Liver (tissue), 9 donors: ENCODE results near the gene HRH3. TPM values are rescaled to one million over a fixed set of nuclear protein-coding genes. Genes with fewer than 3 reads are reported as not detected.

ENCODE experiments used
- DNase-seq: peaks from one replicate; pipeline ENCODE4 v3.0.0-alpha.2; 2017; ENCODE audit warnings: low spot score
- H3K27ac ChIP-seq, 2 donors: one replicate each; pipeline ENCODE4 v1.7.0; 2013; ENCODE audit warnings: inconsistent platforms in 2 of 2, low read length in 2 of 2, control low read depth in 1 of 2, low read depth in 1 of 2, mild to moderate bottlenecking in 1 of 2
- H3K27me3 ChIP-seq, 4 donors: one replicate each; pipeline versions ENCODE4 v1.6.1 to v1.7.0; 2013; ENCODE audit warnings: low read length in 3 of 4, inconsistent platforms in 1 of 4, mild to moderate bottlenecking in 1 of 4, moderate library complexity in 1 of 4; ENCODE audit not compliant: control insufficient read depth in 4 of 4, insufficient read depth in 4 of 4
- H3K36me3 ChIP-seq, 4 donors: one replicate each; pipeline versions ENCODE4 v1.6.1 to v1.7.0; 2013; ENCODE audit warnings: low read length in 3 of 4, mild to moderate bottlenecking in 3 of 4, low read depth in 1 of 4, moderate library complexity in 1 of 4; ENCODE audit not compliant: control insufficient read depth in 4 of 4, insufficient read depth in 3 of 4
- H3K4me1 ChIP-seq, 4 donors: one replicate each; pipeline versions ENCODE4 v1.6.1 to v1.7.0; 2013; ENCODE audit warnings: low read length in 3 of 4, mild to moderate bottlenecking in 3 of 4, moderate library complexity in 1 of 4; ENCODE audit not compliant: control insufficient read depth in 4 of 4, insufficient read depth in 4 of 4
- H3K4me3 ChIP-seq, 3 donors: one replicate each; pipeline versions ENCODE4 v1.6.1 to v1.7.0; 2013; ENCODE audit warnings: low read length in 3 of 3, control low read depth in 1 of 3, low read depth in 1 of 3, mild to moderate bottlenecking in 1 of 3
- H3K9ac ChIP-seq, 2 donors: one replicate each; pipeline ENCODE4 v1.7.0; 2013; ENCODE audit warnings: low read length in 2 of 2, mild to moderate bottlenecking in 2 of 2, moderate library complexity in 2 of 2, control low read depth in 1 of 2, low read depth in 1 of 2
- H3K9me3 ChIP-seq, 4 donors: one replicate each; pipeline versions ENCODE4 v1.6.1 to v1.7.0; 2013; ENCODE audit warnings: low read length in 3 of 4; ENCODE audit not compliant: control insufficient read depth in 4 of 4
- EGR1 ChIP-seq, 2 donors: IDR thresholded peaks; 2 replicates each; pipeline ENCODE4 v1.6.1; 2016 to 2018; ENCODE audit warnings: antibody characterized with exemption in 2 of 2, low read depth in 2 of 2
- FOXA1 ChIP-seq: IDR thresholded peaks from 2 replicates; pipeline ENCODE4 v1.6.1; 2016; ENCODE audit warnings: antibody characterized with exemption
- FOXA2 ChIP-seq: IDR thresholded peaks from 2 replicates; pipeline ENCODE4 v1.6.1; 2016; ENCODE audit warnings: antibody characterized with exemption
- GABPA ChIP-seq, 2 donors: IDR thresholded peaks in 1 of 2; conservative IDR thresholded peaks in 1 of 2; 2 replicates each; pipeline ENCODE4 v1.6.1; 2016; ENCODE audit warnings: antibody characterized with exemption in 2 of 2, mild to moderate bottlenecking in 1 of 2, moderate library complexity in 1 of 2
- HNF4A ChIP-seq, 2 donors: conservative IDR thresholded peaks; 2 replicates each; pipeline ENCODE4 v1.6.1; 2016; ENCODE audit warnings: antibody characterized with exemption in 2 of 2, mild to moderate bottlenecking in 2 of 2
- HNF4G ChIP-seq: IDR thresholded peaks from 2 replicates; pipeline ENCODE4 v1.6.1; 2016; ENCODE audit warnings: antibody characterized with exemption
- JUND ChIP-seq, 2 donors: IDR thresholded peaks; 2 replicates each; pipeline ENCODE4 v1.6.1; 2016; ENCODE audit warnings: antibody characterized with exemption in 2 of 2
- NR2F2 ChIP-seq: IDR thresholded peaks from 2 replicates; pipeline ENCODE4 v1.6.1; 2016; ENCODE audit warnings: antibody characterized with exemption
- RAD21 ChIP-seq, 2 donors: IDR thresholded peaks; 2 replicates each; pipeline ENCODE4 v1.6.1; 2016; ENCODE audit warnings: antibody characterized with exemption in 2 of 2, mild to moderate bottlenecking in 2 of 2
- RXRA ChIP-seq, 2 donors: IDR thresholded peaks; 2 replicates each; pipeline ENCODE4 v1.6.1; 2017 to 2018; ENCODE audit warnings: antibody characterized with exemption in 2 of 2, mild to moderate bottlenecking in 1 of 2
- SP1 ChIP-seq: IDR thresholded peaks from 2 replicates; pipeline ENCODE4 v1.6.1; 2018; ENCODE audit warnings: antibody characterized with exemption, mild to moderate bottlenecking
- TAF1 ChIP-seq: conservative IDR thresholded peaks from 2 replicates; pipeline ENCODE4 v1.6.1; 2016; ENCODE audit warnings: antibody characterized with exemption, mild to moderate bottlenecking
- YY1 ChIP-seq: IDR thresholded peaks from 2 replicates; pipeline ENCODE4 v1.6.1; 2016; ENCODE audit warnings: antibody characterized with exemption, mild to moderate bottlenecking
- WGBS: extraction: QIAGEN DNeasy Blood & Tissue Kit; methylation state at CpG from one replicate; pipeline ENCODE4 v1.1.7; 2013; 5-methylcytosine and 5-hydroxymethylcytosine counted together
- polyA plus RNA-seq, 2 donors: library from polyadenylated mRNA; stranded (reverse) in 1 of 2; unstranded in 1 of 2; fragments of 200-250 nt in 1 of 2; fragments of >200 nt in 1 of 2; fragmentation: Nextera tagmentation in 1 of 2; extraction: Ambion mirVana in 1 of 2; gene quantifications; one replicate each; pipeline versions ENCODE4 v1.2.1 to v1.2.3, GENCODE V29; 2013 to 2015
- total RNA-seq, 2 donors: library from RNA; depleted of rRNA; stranded (reverse); fragments of >200 nt; gene quantifications; one replicate each; pipeline ENCODE4 v1.2.3, GENCODE V29; 2014
- TF ChIP-seq, protein P1 (sequence below): IDR thresholded peaks from 2 replicates; pipeline ENCODE4 v1.6.1; 2016; ENCODE audit warnings: antibody characterized with exemption
- TF ChIP-seq, protein P2 (sequence below): fragments of 150-350 bp; IDR thresholded peaks from 2 replicates; pipeline ENCODE4 v1.5.1; 2017; ENCODE audit warnings: improper control_type of control experiment, low read depth, low read length; ENCODE audit not compliant: missing input control
- TF ChIP-seq, protein P3 (sequence below): IDR thresholded peaks from 2 replicates; pipeline ENCODE4 v1.6.1; 2016; ENCODE audit warnings: antibody characterized with exemption, mild to moderate bottlenecking
- TF ChIP-seq, protein P4 (sequence below): IDR thresholded peaks from 2 replicates; pipeline ENCODE4 v1.6.1; 2016; ENCODE audit warnings: antibody characterized with exemption
- TF ChIP-seq, protein P5 (sequence below): IDR thresholded peaks from 2 replicates; pipeline ENCODE4 v1.6.1; 2016; ENCODE audit warnings: antibody characterized with exemption
- donor health status: healthy.
- donor health status: healthy.
- donor health status: healthy.
- donor health status: healthy.
- donor health status: healthy.

The HRH3 gene
- total and polyA plus RNA-seq, 4 donors, result not detected

DNA sequence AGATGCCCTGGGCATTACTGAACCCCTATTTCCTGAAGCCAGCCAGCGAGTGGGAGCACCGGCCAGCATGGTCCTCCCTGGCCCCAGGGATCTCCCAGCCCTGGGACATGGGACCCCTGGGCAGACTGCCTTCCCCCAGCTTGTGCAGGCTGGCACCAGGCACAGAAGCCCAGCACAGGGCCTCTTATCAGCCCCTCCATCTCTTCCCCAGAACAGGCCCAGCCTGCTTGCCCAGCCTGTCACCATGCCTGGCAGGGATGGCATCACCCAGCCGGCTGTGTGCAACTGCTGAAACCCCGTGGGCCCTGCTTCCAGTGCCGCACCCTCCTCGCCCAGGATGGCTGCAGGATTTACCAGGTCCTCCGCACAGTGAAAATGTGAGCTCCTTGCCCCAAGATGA lies 12.1 kb upstream of the HRH3 start:
- no peak overlapping the region for H3K27ac ChIP-seq
- H3K36me3 ChIP-seq, result no peaks in the 10 kb centered on the region
- H3K4me1 ChIP-seq, result peaks cover 0 to under 1% (median under 1%) of the 10 kb centered on the region in 4 donors
- H3K4me3 ChIP-seq, result no peak overlapping the region
- WGBS, result 89% methylated on average over 7 of the region's 7 CpGs
- H3K9me3 ChIP-seq, result no peaks in the 10 kb centered on the region
- no peak for DNase-seq
- H3K9ac ChIP-seq, result no peak overlapping the region
- TF ChIP-seq HNF4G (no peak), YY1 (no peak), GABPA (IDR thresholded peaks at IDR 0.05 in 1 of 2, conservative IDR thresholded peaks at IDR 0.05 in 1 of 2) (no peak), HNF4A (conservative IDR thresholded peaks at IDR 0.05) (no peak), RXRA (IDR thresholded peaks at IDR 0.05) (no peak), NR2F2 (no peak), JUND (IDR thresholded peaks at IDR 0.05) (no peak), SP1 (no peak)
- TF ChIP-seq, protein P1, sequence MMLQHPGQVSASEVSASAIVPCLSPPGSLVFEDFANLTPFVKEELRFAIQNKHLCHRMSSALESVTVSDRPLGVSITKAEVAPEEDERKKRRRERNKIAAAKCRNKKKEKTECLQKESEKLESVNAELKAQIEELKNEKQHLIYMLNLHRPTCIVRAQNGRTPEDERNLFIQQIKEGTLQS, result no peak
- TF ChIP-seq, protein P2, sequence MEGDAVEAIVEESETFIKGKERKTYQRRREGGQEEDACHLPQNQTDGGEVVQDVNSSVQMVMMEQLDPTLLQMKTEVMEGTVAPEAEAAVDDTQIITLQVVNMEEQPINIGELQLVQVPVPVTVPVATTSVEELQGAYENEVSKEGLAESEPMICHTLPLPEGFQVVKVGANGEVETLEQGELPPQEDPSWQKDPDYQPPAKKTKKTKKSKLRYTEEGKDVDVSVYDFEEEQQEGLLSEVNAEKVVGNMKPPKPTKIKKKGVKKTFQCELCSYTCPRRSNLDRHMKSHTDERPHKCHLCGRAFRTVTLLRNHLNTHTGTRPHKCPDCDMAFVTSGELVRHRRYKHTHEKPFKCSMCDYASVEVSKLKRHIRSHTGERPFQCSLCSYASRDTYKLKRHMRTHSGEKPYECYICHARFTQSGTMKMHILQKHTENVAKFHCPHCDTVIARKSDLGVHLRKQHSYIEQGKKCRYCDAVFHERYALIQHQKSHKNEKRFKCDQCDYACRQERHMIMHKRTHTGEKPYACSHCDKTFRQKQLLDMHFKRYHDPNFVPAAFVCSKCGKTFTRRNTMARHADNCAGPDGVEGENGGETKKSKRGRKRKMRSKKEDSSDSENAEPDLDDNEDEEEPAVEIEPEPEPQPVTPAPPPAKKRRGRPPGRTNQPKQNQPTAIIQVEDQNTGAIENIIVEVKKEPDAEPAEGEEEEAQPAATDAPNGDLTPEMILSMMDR, result no peak
- TF ChIP-seq, protein P3, sequence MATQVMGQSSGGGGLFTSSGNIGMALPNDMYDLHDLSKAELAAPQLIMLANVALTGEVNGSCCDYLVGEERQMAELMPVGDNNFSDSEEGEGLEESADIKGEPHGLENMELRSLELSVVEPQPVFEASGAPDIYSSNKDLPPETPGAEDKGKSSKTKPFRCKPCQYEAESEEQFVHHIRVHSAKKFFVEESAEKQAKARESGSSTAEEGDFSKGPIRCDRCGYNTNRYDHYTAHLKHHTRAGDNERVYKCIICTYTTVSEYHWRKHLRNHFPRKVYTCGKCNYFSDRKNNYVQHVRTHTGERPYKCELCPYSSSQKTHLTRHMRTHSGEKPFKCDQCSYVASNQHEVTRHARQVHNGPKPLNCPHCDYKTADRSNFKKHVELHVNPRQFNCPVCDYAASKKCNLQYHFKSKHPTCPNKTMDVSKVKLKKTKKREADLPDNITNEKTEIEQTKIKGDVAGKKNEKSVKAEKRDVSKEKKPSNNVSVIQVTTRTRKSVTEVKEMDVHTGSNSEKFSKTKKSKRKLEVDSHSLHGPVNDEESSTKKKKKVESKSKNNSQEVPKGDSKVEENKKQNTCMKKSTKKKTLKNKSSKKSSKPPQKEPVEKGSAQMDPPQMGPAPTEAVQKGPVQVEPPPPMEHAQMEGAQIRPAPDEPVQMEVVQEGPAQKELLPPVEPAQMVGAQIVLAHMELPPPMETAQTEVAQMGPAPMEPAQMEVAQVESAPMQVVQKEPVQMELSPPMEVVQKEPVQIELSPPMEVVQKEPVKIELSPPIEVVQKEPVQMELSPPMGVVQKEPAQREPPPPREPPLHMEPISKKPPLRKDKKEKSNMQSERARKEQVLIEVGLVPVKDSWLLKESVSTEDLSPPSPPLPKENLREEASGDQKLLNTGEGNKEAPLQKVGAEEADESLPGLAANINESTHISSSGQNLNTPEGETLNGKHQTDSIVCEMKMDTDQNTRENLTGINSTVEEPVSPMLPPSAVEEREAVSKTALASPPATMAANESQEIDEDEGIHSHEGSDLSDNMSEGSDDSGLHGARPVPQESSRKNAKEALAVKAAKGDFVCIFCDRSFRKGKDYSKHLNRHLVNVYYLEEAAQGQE, result no peak
- no peaks in the 10 kb centered on the region for H3K27me3 ChIP-seq

DNA sequence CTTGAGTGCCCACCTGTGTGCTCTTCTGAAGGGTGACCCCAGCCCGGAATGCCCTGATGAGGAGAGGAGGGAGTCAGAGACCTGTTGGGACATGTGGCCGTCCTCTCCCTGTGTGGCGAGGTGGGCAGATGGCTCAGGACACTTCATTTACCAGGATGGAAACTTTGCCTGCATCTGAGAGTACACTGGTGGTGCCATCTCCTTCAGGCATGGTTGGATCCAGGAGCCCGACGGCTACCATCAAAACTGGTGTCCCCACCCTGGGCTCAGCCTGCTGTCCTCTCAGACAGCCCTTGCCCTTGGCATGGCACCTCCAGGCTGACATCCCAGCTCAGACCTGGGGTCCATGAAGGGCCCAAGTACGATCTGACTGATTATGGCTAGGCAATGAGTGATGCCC lies 11.2 kb upstream of the HRH3 start:
- Histone ChIP-seq H3K9me3 (no peaks in the 10 kb centered on the region), H3K27ac (no peak overlapping the region), H3K4me3 (no peak overlapping the region), H3K4me1 (no peaks in the 10 kb centered on the region), H3K9ac (no peak overlapping the region), H3K36me3 (no peaks in the 10 kb centered on the region), H3K27me3 (no peaks in the 10 kb centered on the region)
- WGBS, result 89% methylated on average over 6 of the region's 6 CpGs
- no peak for DNase-seq
- TF ChIP-seq JUND (IDR thresholded peaks at IDR 0.05) (no peak), FOXA2 (no peak), SP1 (no peak), GABPA (IDR thresholded peaks at IDR 0.05 in 1 of 2, conservative IDR thresholded peaks at IDR 0.05 in 1 of 2) (no peak), YY1 (no peak), RAD21 (IDR thresholded peaks at IDR 0.05) (no peak), TAF1 (no peak), HNF4G (no peak), HNF4A (conservative IDR thresholded peaks at IDR 0.05) (no peak), EGR1 (IDR thresholded peaks at IDR 0.05; ENCODE audit: low read depth in 2 of 2) (no peak), NR2F2 (no peak), RXRA (IDR thresholded peaks at IDR 0.05) (no peak), FOXA1 (no peak)
- TF ChIP-seq, protein P4, sequence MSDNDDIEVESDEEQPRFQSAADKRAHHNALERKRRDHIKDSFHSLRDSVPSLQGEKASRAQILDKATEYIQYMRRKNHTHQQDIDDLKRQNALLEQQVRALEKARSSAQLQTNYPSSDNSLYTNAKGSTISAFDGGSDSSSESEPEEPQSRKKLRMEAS, result no peak
- TF ChIP-seq, protein P1, result no peak
- TF ChIP-seq, protein P5, sequence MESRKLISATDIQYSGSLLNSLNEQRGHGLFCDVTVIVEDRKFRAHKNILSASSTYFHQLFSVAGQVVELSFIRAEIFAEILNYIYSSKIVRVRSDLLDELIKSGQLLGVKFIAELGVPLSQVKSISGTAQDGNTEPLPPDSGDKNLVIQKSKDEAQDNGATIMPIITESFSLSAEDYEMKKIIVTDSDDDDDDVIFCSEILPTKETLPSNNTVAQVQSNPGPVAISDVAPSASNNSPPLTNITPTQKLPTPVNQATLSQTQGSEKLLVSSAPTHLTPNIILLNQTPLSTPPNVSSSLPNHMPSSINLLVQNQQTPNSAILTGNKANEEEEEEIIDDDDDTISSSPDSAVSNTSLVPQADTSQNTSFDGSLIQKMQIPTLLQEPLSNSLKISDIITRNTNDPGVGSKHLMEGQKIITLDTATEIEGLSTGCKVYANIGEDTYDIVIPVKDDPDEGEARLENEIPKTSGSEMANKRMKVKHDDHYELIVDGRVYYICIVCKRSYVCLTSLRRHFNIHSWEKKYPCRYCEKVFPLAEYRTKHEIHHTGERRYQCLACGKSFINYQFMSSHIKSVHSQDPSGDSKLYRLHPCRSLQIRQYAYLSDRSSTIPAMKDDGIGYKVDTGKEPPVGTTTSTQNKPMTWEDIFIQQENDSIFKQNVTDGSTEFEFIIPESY, result no peak
- TF ChIP-seq, protein P3, result no peak
